Mesenchymal stem cell (in vitro differentiated cells and primary cell): ENCODE results near the gene FBXL13.

Experiments used
- DNase-seq: peaks from one replicate; pipeline ENCODE4 v3.0.0-alpha.2; 2013
- H2AFZ ChIP-seq: one replicate; pipeline ENCODE4 v1.6.1; 2013; ENCODE audit warnings: low read depth, mild to moderate bottlenecking, control low read depth, inconsistent platforms, low read length, moderate library complexity
- H2AK5ac ChIP-seq: 2 replicates; pipeline ENCODE4 v1.6.1; 2013; ENCODE audit warnings: low read length, moderate library complexity, mild to moderate bottlenecking, inconsistent platforms; ENCODE audit not compliant: severe bottlenecking
- H2BK120ac ChIP-seq: one replicate; pipeline ENCODE4 v1.6.1; 2013; ENCODE audit warnings: low read depth, mild to moderate bottlenecking, inconsistent platforms, low read length, moderate library complexity
- H2BK12ac ChIP-seq, 2 experiments: one replicate each; pipeline ENCODE4 v1.6.1; 2013; ENCODE audit warnings: inconsistent platforms in 2 of 2, low read length in 2 of 2, mild to moderate bottlenecking in 2 of 2, moderate library complexity in 2 of 2, control low read depth in 1 of 2
- H2BK15ac ChIP-seq: one replicate; pipeline ENCODE4 v1.6.1; 2013; ENCODE audit warnings: mild to moderate bottlenecking, low read depth, inconsistent platforms; ENCODE audit not compliant: poor library complexity, severe bottlenecking
- H2BK5ac ChIP-seq: 2 replicates; pipeline ENCODE4 v1.6.1; 2013; ENCODE audit warnings: low read depth, mild to moderate bottlenecking, low read length, control low read depth, inconsistent platforms; ENCODE audit not compliant: poor library complexity, severe bottlenecking
- H3K14ac ChIP-seq, 2 experiments: one replicate each; pipeline ENCODE4 v1.6.1; 2013; ENCODE audit warnings: inconsistent platforms in 2 of 2, low read length in 2 of 2, control low read depth in 1 of 2, mild to moderate bottlenecking in 1 of 2, moderate library complexity in 1 of 2
- H3K18ac ChIP-seq, 2 experiments: one replicate each; pipeline ENCODE4 v1.6.1; 2013; ENCODE audit warnings: inconsistent platforms in 2 of 2, low read length in 2 of 2, control low read depth in 1 of 2, low read depth in 1 of 2, mild to moderate bottlenecking in 1 of 2
- H3K23ac ChIP-seq, 2 experiments: one replicate each; pipeline ENCODE4 v1.6.1; 2013; ENCODE audit warnings: inconsistent platforms in 2 of 2, low read length in 2 of 2, mild to moderate bottlenecking in 2 of 2, moderate library complexity in 2 of 2, control low read depth in 1 of 2
- H3K27ac ChIP-seq: 2 replicates; pipeline ENCODE4 v1.5.1; 2013; ENCODE audit warnings: mild to moderate bottlenecking, moderate library complexity, low read length, control low read depth, inconsistent platforms; ENCODE audit not compliant: poor library complexity, severe bottlenecking
- H3K27me3 ChIP-seq, 2 experiments: 2 replicates each; pipeline versions ENCODE4 v1.6.1 to v1.7.0; 2013; ENCODE audit warnings: low read length in 2 of 2, mild to moderate bottlenecking in 2 of 2, moderate library complexity in 2 of 2, control low read depth in 1 of 2, inconsistent platforms in 1 of 2; ENCODE audit not compliant: control insufficient read depth in 1 of 2, insufficient read depth in 1 of 2
- H3K36me3 ChIP-seq, 2 experiments: 2 replicates each; pipeline versions ENCODE4 v1.6.1 to v1.7.0; 2013; ENCODE audit warnings: low read length in 2 of 2, control low read depth in 1 of 2, inconsistent platforms in 1 of 2, low read depth in 1 of 2, mild to moderate bottlenecking in 1 of 2; ENCODE audit not compliant: insufficient read depth in 2 of 2, control insufficient read depth in 1 of 2
- H3K4ac ChIP-seq, 2 experiments: one replicate each; pipeline ENCODE4 v1.6.1; 2013; ENCODE audit warnings: inconsistent platforms in 2 of 2, low read length in 2 of 2, mild to moderate bottlenecking in 2 of 2, moderate library complexity in 2 of 2, control low read depth in 1 of 2, low read depth in 1 of 2
- H3K4me1 ChIP-seq: 2 replicates; pipeline ENCODE4 v1.6.1; 2013; ENCODE audit warnings: low read depth, low read length, control low read depth; ENCODE audit not compliant: control insufficient read depth, insufficient read depth
- H3K4me2 ChIP-seq: 2 replicates; pipeline ENCODE4 v1.6.1; 2013; ENCODE audit warnings: low read length, mild to moderate bottlenecking, inconsistent platforms; ENCODE audit not compliant: poor library complexity, severe bottlenecking
- H3K4me3 ChIP-seq, 2 experiments: 2 replicates each; pipeline versions ENCODE4 v1.5.1 to v1.7.0; 2013; ENCODE audit warnings: low read length in 2 of 2, mild to moderate bottlenecking in 2 of 2, control low read depth in 1 of 2, low read depth in 1 of 2; ENCODE audit not compliant: insufficient read depth in 1 of 2
- H3K79me1 ChIP-seq: replicated peaks from 2 replicates; pipeline ENCODE4 v1.6.1; 2013; ENCODE audit warnings: mild to moderate bottlenecking, control low read depth, low read length, inconsistent platforms; ENCODE audit not compliant: poor library complexity, severe bottlenecking
- H3K9ac ChIP-seq: 2 replicates; pipeline ENCODE4 v1.7.0; 2013; ENCODE audit warnings: mild to moderate bottlenecking, low read length, moderate library complexity
- H3K9me3 ChIP-seq: 2 replicates; pipeline ENCODE4 v1.7.0; 2013; ENCODE audit warnings: mild to moderate bottlenecking, low read length; ENCODE audit not compliant: control insufficient read depth
- H4K8ac ChIP-seq: one replicate; pipeline ENCODE4 v1.6.1; 2013; ENCODE audit warnings: inconsistent platforms, mild to moderate bottlenecking, low read length, moderate library complexity
- H4K91ac ChIP-seq: one replicate; pipeline ENCODE4 v1.6.1; 2013; ENCODE audit warnings: mild to moderate bottlenecking, low read length, inconsistent platforms
- WGBS: methylation state at CpG from one replicate; pipeline ENCODE4 v1.1.7; 2013; ENCODE audit warnings: mixed read lengths; 5-methylcytosine and 5-hydroxymethylcytosine counted together

FBXL13 gene

GRCh38 chr7:102874166-102874829, 200.3 kb downstream of the FBXL13 start:
- DNase-seq = peak; percentile 95
- Histone ChIP-seq H2BK12ac (peak overlapping the region; percentile 10 to 86), H2BK15ac (no peak overlapping the region), H3K18ac (peak overlapping the region; percentile 82 to 84), H3K4ac (peak overlapping the region in 1 of 2 experiments; percentile 40), H3K14ac (no peak overlapping the region), H3K27me3 (no peaks in the 10 kb centered on the region), H3K79me1 (peaks cover 2% of the 10 kb centered on the region), H3K9ac (no peak overlapping the region), H3K9me3 (no peaks in the 10 kb centered on the region), H4K91ac (peak overlapping the region; percentile 76), H2BK120ac (no peak overlapping the region), H3K4me1 (peaks cover 4% of the 10 kb centered on the region), H3K36me3 (no peaks in the 10 kb centered on the region), H3K4me3 (no peak overlapping the region), H2AFZ (no peak overlapping the region), H2AK5ac (peak overlapping the region; percentile 99), H3K27ac (peak overlapping the region; percentile 99), H3K23ac (no peak overlapping the region), H3K4me2 (no peak overlapping the region), H2BK5ac (peak overlapping the region; percentile 99), H4K8ac (peak overlapping the region; percentile 80)
- WGBS = 37% methylated on average over 3 of the region's 5 CpGs

- no peak overlapping the region for H3K4me2 ChIP-seq
- no peak overlapping the region for H3K4me3 ChIP-seq
- peak overlapping the region; percentile 70 to 72 for H3K18ac ChIP-seq
- H2AK5ac ChIP-seq = peak overlapping the region; percentile 36
- H4K91ac ChIP-seq = peak overlapping the region; percentile 80
- no peak overlapping the region for H3K23ac ChIP-seq
- no peaks in the 10 kb centered on the region for H3K27me3 ChIP-seq
- no peaks in the 10 kb centered on the region for H3K36me3 ChIP-seq
- no peak for DNase-seq
- no peak overlapping the region for H3K14ac ChIP-seq
- H2AFZ ChIP-seq = no peak overlapping the region
- WGBS = 48% methylated on average over 4 of the region's 4 CpGs
- peak overlapping the region; percentile 97 for H2BK5ac ChIP-seq
- peaks cover 4% of the 10 kb centered on the region for H3K4me1 ChIP-seq
- H2BK12ac ChIP-seq = peak overlapping the region; percentile 70 to 93
- H3K9ac ChIP-seq = no peak overlapping the region
- no peak overlapping the region for H2BK15ac ChIP-seq
- no peaks in the 10 kb centered on the region for H3K9me3 ChIP-seq
- peaks cover 2% of the 10 kb centered on the region for H3K79me1 ChIP-seq
- peak overlapping the region; percentile 71 for H4K8ac ChIP-seq
- H3K4ac ChIP-seq = peak overlapping the region; percentile 15 to 77
- H3K27ac ChIP-seq = peak overlapping the region; percentile 99
- H2BK120ac ChIP-seq = no peak overlapping the region
These were observed 201.0 kb downstream of the FBXL13 start for GRCh38 chr7:102873470-102874165.

DNA sequence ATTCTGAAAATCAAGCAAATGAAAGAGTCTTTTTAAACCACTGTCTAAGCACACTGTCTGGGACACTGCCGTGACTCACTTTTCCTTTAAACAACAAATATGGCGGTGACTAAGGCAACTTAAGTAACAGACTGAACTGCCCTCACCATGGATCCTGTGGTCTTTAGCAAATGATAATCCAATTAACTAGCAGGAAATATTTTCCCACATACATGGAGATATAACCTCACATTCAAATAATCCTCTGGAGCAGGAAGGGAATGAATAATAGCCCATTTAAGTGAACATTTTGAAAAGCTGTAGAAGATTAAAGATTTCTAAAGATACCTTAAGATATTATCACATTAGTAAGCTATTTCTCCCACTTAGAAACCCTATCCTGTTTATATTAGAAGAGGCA, 202.1 kb downstream of the FBXL13 start:
- no peak overlapping the region for H2AFZ ChIP-seq
- WGBS = 0% methylated on average over 2 of the region's 2 CpGs
- H3K79me1 ChIP-seq = peaks cover 2% of the 10 kb centered on the region
- no peak overlapping the region for H3K23ac ChIP-seq
- no peak overlapping the region for H2BK12ac ChIP-seq
- peak; percentile 98 for DNase-seq
- no peak overlapping the region for H3K18ac ChIP-seq
- H3K9me3 ChIP-seq = no peaks in the 10 kb centered on the region
- no peak overlapping the region for H3K4me3 ChIP-seq
- no peak overlapping the region for H3K4me2 ChIP-seq
- no peak overlapping the region for H3K14ac ChIP-seq
- peaks cover 4% of the 10 kb centered on the region for H3K4me1 ChIP-seq
- no peak overlapping the region for H2AK5ac ChIP-seq
- no peak overlapping the region for H3K4ac ChIP-seq
- no peak overlapping the region for H2BK15ac ChIP-seq
- no peak overlapping the region for H4K8ac ChIP-seq
- H4K91ac ChIP-seq = no peak overlapping the region
- no peaks in the 10 kb centered on the region for H3K27me3 ChIP-seq
- peak overlapping the region; percentile 95 for H3K27ac ChIP-seq
- H3K9ac ChIP-seq = peak overlapping the region; percentile 28
- peak overlapping the region; percentile 75 for H2BK120ac ChIP-seq
- H2BK5ac ChIP-seq = peak overlapping the region; percentile 83
- no peaks in the 10 kb centered on the region for H3K36me3 ChIP-seq

DNA sequence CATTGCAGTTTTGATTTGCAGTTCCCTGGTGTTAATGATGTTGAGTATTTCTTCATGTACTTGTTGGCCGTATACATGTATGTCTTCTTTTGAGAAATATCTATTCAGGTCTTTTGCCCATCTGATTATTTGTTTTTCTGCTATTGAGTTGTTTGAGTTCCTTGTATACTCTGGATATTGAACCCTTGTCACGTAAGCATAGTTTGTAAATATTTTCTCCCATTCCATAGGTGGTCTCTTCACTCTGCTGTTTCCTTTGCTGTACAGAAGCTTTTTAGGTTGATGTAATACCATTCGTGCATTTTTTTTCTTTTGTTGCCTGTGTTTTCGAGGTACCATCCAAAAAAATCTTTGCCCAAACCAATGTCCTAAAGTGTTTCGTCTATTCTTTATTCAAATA, 205.4 kb downstream of the FBXL13 start:
- no peak overlapping the region for H2BK120ac ChIP-seq
- H3K9me3 ChIP-seq = no peaks in the 10 kb centered on the region
- H2AK5ac ChIP-seq = no peak overlapping the region
- no peak overlapping the region for H2AFZ ChIP-seq
- no peak for DNase-seq
- 100% methylated on average over 4 of the region's 5 CpGs for WGBS
- no peak overlapping the region for H3K23ac ChIP-seq
- no peak overlapping the region for H3K9ac ChIP-seq
- H3K27me3 ChIP-seq = no peaks in the 10 kb centered on the region
- H2BK15ac ChIP-seq = no peak overlapping the region
- peaks cover 3% of the 10 kb centered on the region for H3K4me1 ChIP-seq
- no peak overlapping the region for H2BK12ac ChIP-seq
- H3K18ac ChIP-seq = no peak overlapping the region
- H3K14ac ChIP-seq = no peak overlapping the region
- H3K4me2 ChIP-seq = no peak overlapping the region
- H4K91ac ChIP-seq = no peak overlapping the region
- H3K27ac ChIP-seq = no peak overlapping the region
- no peak overlapping the region for H2BK5ac ChIP-seq
- no peak overlapping the region for H4K8ac ChIP-seq
- peaks cover 2% of the 10 kb centered on the region for H3K79me1 ChIP-seq
- H3K36me3 ChIP-seq = no peaks in the 10 kb centered on the region
- no peak overlapping the region for H3K4me3 ChIP-seq
- H3K4ac ChIP-seq = no peak overlapping the region
